Nephron progenitor cell (in vitro differentiated cells): ENCODE results near the gene PGAP1.

Source experiments
- DNase-seq: peaks from one replicate; pipeline ENCODE4 v3.0.0; 2021
- H3K27ac Mint-ChIP-seq: 2 replicates; pipeline ENCODE4 v1.8.0; 2021; ENCODE audit warnings: mild to moderate bottlenecking, moderate library complexity, mixed read lengths
- H3K27me3 Mint-ChIP-seq: 2 replicates; pipeline ENCODE4 v1.8.0; 2021; ENCODE audit warnings: mild to moderate bottlenecking, low read depth, mixed read lengths; ENCODE audit not compliant: poor library complexity
- H3K36me3 Mint-ChIP-seq: 2 replicates; pipeline ENCODE4 v1.8.0; 2021; ENCODE audit warnings: low read depth, mixed read lengths
- H3K4me1 Mint-ChIP-seq: 2 replicates; pipeline ENCODE4 v1.8.0; 2021; ENCODE audit warnings: mixed read lengths
- H3K4me3 Mint-ChIP-seq: 2 replicates; pipeline ENCODE4 v1.8.0; 2021; ENCODE audit warnings: mild to moderate bottlenecking, moderate library complexity, mixed read lengths
- H3K9me3 Mint-ChIP-seq: 2 replicates; pipeline ENCODE4 v1.8.0; 2021; ENCODE audit warnings: mild to moderate bottlenecking, moderate library complexity, mixed read lengths
- CTCF ChIP-seq: fragments of 200-600 bp; sonication (generic); IDR thresholded peaks from 2 replicates; pipeline ENCODE4 v1.5.0; 2021; ENCODE audit warnings: antibody characterized with exemption

The PGAP1 gene

DNA sequence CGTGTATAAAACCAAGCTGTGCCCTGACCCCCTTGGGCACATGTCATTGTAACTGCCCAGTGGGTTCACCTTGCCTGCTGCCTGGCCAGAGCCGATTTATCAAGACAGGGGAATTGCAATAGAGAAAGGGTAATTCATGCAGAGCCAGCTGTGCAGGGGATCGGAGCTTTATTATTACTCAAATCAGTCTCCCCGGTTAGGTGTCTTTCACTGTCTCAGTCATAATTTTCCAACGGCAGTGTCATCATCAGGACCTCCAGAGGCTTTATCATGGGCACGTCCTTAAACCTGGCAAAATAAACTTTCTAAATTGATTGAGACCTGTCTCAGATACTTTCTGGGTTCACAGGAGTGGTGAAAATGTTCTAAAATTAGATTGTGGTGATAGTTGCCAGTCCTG is 29.6 kb upstream of the PGAP1 start:
- H3K4me3 Mint-ChIP-seq = no peak overlapping the region
- DNase-seq = no peak
- no peaks in the 10 kb centered on the region for H3K27me3 Mint-ChIP-seq
- H3K27ac Mint-ChIP-seq = no peak overlapping the region
- TF ChIP-seq CTCF = no peak
- no peaks in the 10 kb centered on the region for H3K36me3 Mint-ChIP-seq
- H3K9me3 Mint-ChIP-seq = no peaks in the 10 kb centered on the region
- peaks cover 6% of the 10 kb centered on the region for H3K4me1 Mint-ChIP-seq

DNA sequence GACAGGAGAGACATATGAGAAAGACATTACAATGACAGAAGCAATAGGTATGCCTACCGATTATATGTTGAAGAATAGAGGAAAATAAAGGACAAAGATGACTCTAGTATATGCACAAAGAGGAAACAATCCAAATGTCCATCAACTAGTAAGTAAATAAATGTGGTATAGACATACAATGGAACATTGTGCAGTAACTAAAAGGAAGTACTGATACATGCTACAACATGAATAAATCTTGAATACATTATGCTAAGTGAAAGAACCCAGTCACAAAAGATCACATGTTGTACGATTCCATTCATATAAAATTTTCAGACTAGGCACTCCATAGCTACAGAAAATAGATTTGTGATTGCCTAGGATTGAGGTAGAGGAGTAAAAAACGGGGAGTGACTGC is 28.5 kb upstream of the PGAP1 start:
- no peak for DNase-seq
- H3K9me3 Mint-ChIP-seq = no peaks in the 10 kb centered on the region
- H3K4me3 Mint-ChIP-seq = no peak overlapping the region
- no peaks in the 10 kb centered on the region for H3K36me3 Mint-ChIP-seq
- no peaks in the 10 kb centered on the region for H3K27me3 Mint-ChIP-seq
- peaks cover 6% of the 10 kb centered on the region for H3K4me1 Mint-ChIP-seq
- no peak for TF ChIP-seq CTCF
- no peak overlapping the region for H3K27ac Mint-ChIP-seq

DNA sequence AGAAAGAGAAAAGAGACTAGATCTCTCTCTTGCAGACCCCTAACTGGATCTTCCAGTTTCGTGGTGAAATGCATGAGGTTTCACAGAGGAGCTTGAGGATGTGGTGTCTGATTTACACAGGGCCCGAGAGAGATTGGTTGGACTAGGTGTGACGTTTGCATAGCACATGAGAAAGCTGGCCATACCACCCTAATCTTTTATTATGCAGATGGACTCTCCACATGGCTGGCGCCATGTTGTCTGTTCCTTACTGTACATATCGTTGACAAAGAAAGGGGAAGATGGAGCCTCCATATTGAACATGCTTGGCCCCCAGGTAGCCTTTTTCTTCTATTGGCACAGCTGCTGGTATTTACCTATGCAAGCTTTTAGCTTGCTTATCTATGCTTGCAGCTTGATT is 27.5 kb upstream of the PGAP1 start:
- no peak for DNase-seq
- no peaks in the 10 kb centered on the region for H3K36me3 Mint-ChIP-seq
- TF ChIP-seq CTCF = no peak
- H3K4me3 Mint-ChIP-seq = no peak overlapping the region
- no peaks in the 10 kb centered on the region for H3K27me3 Mint-ChIP-seq
- H3K4me1 Mint-ChIP-seq = peaks cover 6% of the 10 kb centered on the region
- H3K27ac Mint-ChIP-seq = no peak overlapping the region
- no peaks in the 10 kb centered on the region for H3K9me3 Mint-ChIP-seq

- no peaks in the 10 kb centered on the region for H3K9me3 Mint-ChIP-seq
- H3K36me3 Mint-ChIP-seq = no peaks in the 10 kb centered on the region
- no peak overlapping the region for H3K27ac Mint-ChIP-seq
- no peak for DNase-seq
- no peak for TF ChIP-seq CTCF
- H3K4me3 Mint-ChIP-seq = no peak overlapping the region
- H3K27me3 Mint-ChIP-seq = no peaks in the 10 kb centered on the region
- peaks cover 6% of the 10 kb centered on the region for H3K4me1 Mint-ChIP-seq
These were observed 26.4 kb upstream of the PGAP1 start for GRCh38 chr2:196952936-196953335.

DNA sequence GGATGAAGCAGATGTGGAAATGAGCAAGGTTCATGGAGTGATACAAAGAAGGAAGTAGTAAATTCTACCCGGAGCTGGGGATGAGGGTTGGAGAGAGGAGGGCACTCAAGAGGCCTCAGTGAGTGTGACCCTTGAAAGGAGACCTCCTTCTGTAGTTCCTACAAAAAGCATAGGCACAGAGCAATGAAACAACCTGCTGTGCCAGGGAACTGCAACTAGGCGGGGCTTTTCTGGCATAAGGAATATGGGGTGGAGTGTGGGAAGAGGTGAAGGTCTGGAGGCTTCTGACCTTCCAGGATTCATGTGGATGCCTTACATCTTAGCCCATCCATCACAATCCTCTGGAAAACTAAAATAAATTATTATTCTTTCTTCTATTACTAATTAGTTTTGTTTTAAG is 25.5 kb upstream of the PGAP1 start:
- no peaks in the 10 kb centered on the region for H3K9me3 Mint-ChIP-seq
- H3K4me3 Mint-ChIP-seq = no peak overlapping the region
- no peak for DNase-seq
- H3K27ac Mint-ChIP-seq = peak overlapping the region; percentile 2
- H3K27me3 Mint-ChIP-seq = no peaks in the 10 kb centered on the region
- no peak for TF ChIP-seq CTCF
- peaks cover 6% of the 10 kb centered on the region for H3K4me1 Mint-ChIP-seq
- H3K36me3 Mint-ChIP-seq = no peaks in the 10 kb centered on the region

DNA sequence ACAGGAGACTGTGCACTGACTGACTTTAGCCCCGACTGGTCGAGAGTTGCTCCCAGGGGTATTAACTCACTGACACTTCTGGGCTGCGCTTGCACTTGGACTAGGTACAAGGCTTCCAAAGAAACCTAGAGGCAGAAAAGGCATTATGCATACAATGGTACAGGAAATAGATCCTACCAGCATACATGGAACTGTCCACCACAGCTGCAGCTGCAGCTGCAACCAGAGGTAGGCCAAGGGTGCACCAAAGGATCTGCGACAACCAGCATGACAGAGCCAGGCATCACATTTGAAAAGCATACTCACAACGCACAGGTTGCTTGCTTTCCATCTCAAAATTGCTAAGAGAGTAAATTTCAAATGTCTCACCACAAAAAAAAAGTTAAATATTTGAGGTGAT is 22.6 kb upstream of the PGAP1 start:
- Mint-ChIP-seq H3K27ac (no peak overlapping the region), H3K9me3 (no peaks in the 10 kb centered on the region), H3K4me3 (no peak overlapping the region), H3K36me3 (no peaks in the 10 kb centered on the region), H3K4me1 (peaks cover 6% of the 10 kb centered on the region), H3K27me3 (no peaks in the 10 kb centered on the region)
- TF ChIP-seq CTCF = no peak
- DNase-seq = no peak
